ENCODE measurements around the gene PFAS.
"Not testable (repeated sequence)": the region's sequence is repeated elsewhere in the genome, so short reads cannot be mapped to it uniquely, and the experiment has no call there.

The PFAS gene

GRCh38 chr17:8248751-8249607 is at the start of gene PFAS:
PFAS (plus strand) TSS chr17:8249289; CDS start chr17:8253938, 4,649 bp downstream.
- DNase-seq (ENCODE audit: low spot score) = peak; percentile 95

GRCh38 chr17:8204761-8205555 is 44.1 kb upstream of the PFAS start:
- no peak for DNase-seq (ENCODE audit: low spot score)

- no peak for DNase-seq (ENCODE audit: low spot score)
These were observed 42.6 kb upstream of the PFAS start for GRCh38 chr17:8206536-8206935.

GRCh38 chr17:8209907-8210760 is 39.0 kb upstream of the PFAS start, which contains the start of gene AURKB:
AURKB (minus strand) TSS chr17:8210575; CDS start chr17:8210224, 351 bp downstream.
- peak; percentile 97 for DNase-seq (ENCODE audit: low spot score)

GRCh38 chr17:8210761-8211458 is 38.2 kb upstream of the PFAS start:
- DNase-seq (ENCODE audit: low spot score) = no peak

- DNase-seq (ENCODE audit: low spot score) = no peak
These were observed 36.5 kb upstream of the PFAS start for GRCh38 chr17:8212312-8213180.

- DNase-seq (ENCODE audit: low spot score) = not testable (repeated sequence)
These were observed 35.1 kb upstream of the PFAS start for GRCh38 chr17:8214000-8214399.

- DNase-seq (ENCODE audit: low spot score) = peak; percentile 79
These were observed 28.1 kb upstream of the PFAS start for GRCh38 chr17:8220783-8221662.

GRCh38 chr17:8221663-8222379 is 27.3 kb upstream of the PFAS start:
- peak; percentile 86 for DNase-seq (ENCODE audit: low spot score)

- no peak for DNase-seq (ENCODE audit: low spot score)
These were observed 26.8 kb upstream of the PFAS start for GRCh38 chr17:8222380-8222629.

- peak; percentile 84 for DNase-seq (ENCODE audit: low spot score)
These were observed 26.3 kb upstream of the PFAS start for GRCh38 chr17:8222630-8223355.

- DNase-seq (ENCODE audit: low spot score) = peak; percentile 41
These were observed 25.5 kb upstream of the PFAS start for GRCh38 chr17:8223356-8224126.

GRCh38 chr17:8224891-8225812 is 23.9 kb upstream of the PFAS start:
- no peak for DNase-seq (ENCODE audit: low spot score)

GRCh38 chr17:8225813-8226535 is 23.1 kb upstream of the PFAS start:
- DNase-seq (ENCODE audit: low spot score) = peak; percentile 44

GRCh38 chr17:8226536-8227237 is 22.4 kb upstream of the PFAS start:
- peak; percentile 48 for DNase-seq (ENCODE audit: low spot score)
